ENCODE results near the gene EML6. TPM values are rescaled to one million over a fixed set of nuclear protein-coding genes. Genes with fewer than 3 reads are reported as not detected.

EML6 gene
- total and polyA plus RNA-seq, 2 of the 8 experiments (the other 6 are each of a cell fraction or from before 2014, with no cell fraction given) = 1.2 to 1.6 TPM

- Histone ChIP-seq H2BK20ac (ENCODE audit: low read length) (no peak overlapping the region), H3K9me3 (ENCODE audit: insufficient read depth in 2 of 2, low read depth in 1 of 2, low read length in 1 of 2) (no peaks in the 10 kb centered on the region), H3K27me3 (replicated peaks in 1 of 4; ENCODE audit: control insufficient read depth in 3 of 4, extremely low read depth in 1 of 4, insufficient read depth in 3 of 4, low read length in 3 of 4) (no peaks in the 10 kb centered on the region; a peak in 2 of 7 replicates), H2BK5ac (ENCODE audit: low read depth, low read length) (no peak overlapping the region), H3K79me1 (ENCODE audit: low read depth, low read length) (no peaks in the 10 kb centered on the region), H4K20me1 (replicated peaks in 1 of 2; ENCODE audit: control insufficient read depth in 1 of 2, insufficient read depth in 2 of 2, low read length in 2 of 2) (no peaks in the 10 kb centered on the region), H3K36me3 (ENCODE audit: control insufficient read depth in 2 of 4, insufficient read depth in 4 of 4, low read length in 3 of 4) (no peaks in the 10 kb centered on the region), H3K18ac (ENCODE audit: extremely low read depth, low read length) (no peak overlapping the region), H3K9ac (replicated peaks in 1 of 4; ENCODE audit: extremely low read depth in 1 of 4, low read depth in 3 of 4, low read length in 3 of 4) (no peak overlapping the region), H3K27ac (ENCODE audit: low read depth, low read length) (no peak overlapping the region), H3K4me1 (replicated peaks in 1 of 4; ENCODE audit: control insufficient read depth in 3 of 4, insufficient read depth in 4 of 4, low read length in 3 of 4) (no peaks in the 10 kb centered on the region), H2BK12ac (ENCODE audit: low read depth, low read length) (no peak overlapping the region), H3K4ac (replicated peaks; ENCODE audit: insufficient read length, low read depth, low read length) (no peak overlapping the region), H3K56ac (replicated peaks; ENCODE audit: insufficient read length, low read depth, low read length) (no peak overlapping the region), H3K23ac (ENCODE audit: insufficient read length) (no peak overlapping the region), H2BK15ac (ENCODE audit: low read length) (no peak overlapping the region), H3K23me2 (ENCODE audit: low read depth, low read length) (no peaks in the 10 kb centered on the region), H2AK5ac (ENCODE audit: low read depth, low read length) (no peak overlapping the region), H2BK120ac (replicated peaks; ENCODE audit: low read depth, low read length) (no peak overlapping the region), H4K5ac (ENCODE audit: insufficient read length, low read depth, low read length) (no peak overlapping the region), H3K14ac (ENCODE audit: insufficient read length) (no peak overlapping the region), H4K8ac (ENCODE audit: extremely low read depth, insufficient read depth, low read length) (no peak overlapping the region), H4K91ac (replicated peaks; ENCODE audit: insufficient read length, low read length) (no peak overlapping the region), H3K4me3 (ENCODE audit: extremely low read depth in 1 of 4, insufficient read depth in 2 of 4, low read depth in 3 of 4, low read length in 4 of 4) (no peak overlapping the region), H3K4me2 (ENCODE audit: insufficient read depth in 1 of 2, low read depth in 2 of 2, low read length in 2 of 2) (no peak overlapping the region), H2AFZ (ENCODE audit: low read length) (no peak overlapping the region), H3K79me2 (ENCODE audit: control insufficient read depth in 1 of 2, insufficient read depth in 2 of 2, low read length in 2 of 2) (no peaks in the 10 kb centered on the region)
- ChIA-PET CTCF (ENCODE audit: partially characterized antibody) (interaction anchor here (0.7 to 4.7 kb wide), 47 partner anchors 10 to 732 kb away, joined by 3 to 34 read pairs (median 4); no protein-coding TSS in a partner anchor), POLR2A (ENCODE audit: partially characterized antibody) (no interaction called here)
- FAIRE-seq = peak; percentile 93
- 34% methylated on average over 4 of the region's 4 CpGs; no CpG with 5 or more reads in 1 of the 2 experiments for WGBS, 2 experiments (ENCODE audit: extremely low coverage in 1 of 2, insufficient coverage in 1 of 2, insufficient read length in 1 of 2, insufficient replicate concordance in 2 of 2, low coverage in 1 of 2, low lambda C conversion rate in 2 of 2, missing lambda C conversion rate in 1 of 2)
- DNase-seq (ENCODE audit: low read depth in 1 of 2, low spot score in 2 of 2) = peak; percentile 27 to 81
- TF ChIP-seq KDM4A (IDR thresholded peaks at IDR 0.05; ENCODE audit: low read depth, low read length, severe bottlenecking) = no peak
- no peak for TF ChIP-seq SUZ12 (IDR thresholded peaks at IDR 0.05; ENCODE audit: low read length)
- peak; percentile 69 to 88 (median 78) for TF ChIP-seq CTCF (IDR thresholded peaks at IDR 0.05; ENCODE audit: control extremely low read depth in 1 of 3, insufficient read depth in 1 of 3, low read depth in 1 of 3, low read length in 3 of 3)
- TF ChIP-seq RAD21 (IDR thresholded peaks at IDR 0.05 in 1 of 2, conservative IDR thresholded peaks at IDR 0.05 in 1 of 2; ENCODE audit: low read depth in 2 of 2, low read length in 2 of 2) = peak; percentile 68 to 76
These were observed 115.1 kb downstream of the EML6 start for GRCh38 chr2:54838585-54839035.
